HG03342 (cell line): Measurements from ENCODE around the gene PCDH1.

Experiments used
- ATAC-seq: cut with Tn5 transposase; IDR thresholded peaks from one replicate; pipeline ENCODE4 v1.9.1; 2021; ENCODE audit warnings: mild to moderate bottlenecking, moderate library complexity; ENCODE audit not compliant: unreplicated experiment

Gene PCDH1

DNA sequence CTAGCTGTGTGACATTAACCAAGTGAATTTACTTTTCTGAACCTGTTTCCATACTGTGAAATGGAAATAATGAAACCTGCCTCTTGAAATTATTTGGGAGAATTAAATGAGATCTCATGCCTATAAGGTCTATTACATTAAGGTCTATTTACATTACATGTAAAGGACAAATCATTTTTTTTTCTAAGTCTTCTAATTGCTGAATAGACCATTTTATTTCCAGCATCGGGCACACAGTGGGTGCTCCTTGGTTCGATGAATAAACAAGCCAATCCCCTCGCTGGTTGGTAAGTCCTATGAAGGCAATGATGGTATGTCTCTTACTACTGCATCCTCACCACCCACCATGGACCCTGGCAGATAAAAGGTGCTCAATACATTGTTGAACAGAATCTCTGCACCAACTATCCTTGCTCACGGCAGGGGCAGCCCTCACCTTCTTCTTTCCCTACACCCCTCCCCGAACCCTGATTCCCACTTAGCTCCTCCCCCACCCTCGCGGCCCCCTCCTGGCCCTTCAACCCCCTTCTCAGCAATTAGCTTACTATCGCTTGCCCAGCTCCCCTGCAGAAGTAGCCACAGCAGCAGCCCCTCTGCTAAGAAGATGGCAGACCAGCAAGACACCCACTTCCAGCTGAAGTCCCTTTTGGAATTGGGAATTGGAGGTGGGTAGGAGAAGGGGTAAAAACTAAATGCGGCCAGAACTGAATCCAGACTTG is 3.0 kb downstream of the PCDH1 start:
- ATAC-seq, result no peak

DNA sequence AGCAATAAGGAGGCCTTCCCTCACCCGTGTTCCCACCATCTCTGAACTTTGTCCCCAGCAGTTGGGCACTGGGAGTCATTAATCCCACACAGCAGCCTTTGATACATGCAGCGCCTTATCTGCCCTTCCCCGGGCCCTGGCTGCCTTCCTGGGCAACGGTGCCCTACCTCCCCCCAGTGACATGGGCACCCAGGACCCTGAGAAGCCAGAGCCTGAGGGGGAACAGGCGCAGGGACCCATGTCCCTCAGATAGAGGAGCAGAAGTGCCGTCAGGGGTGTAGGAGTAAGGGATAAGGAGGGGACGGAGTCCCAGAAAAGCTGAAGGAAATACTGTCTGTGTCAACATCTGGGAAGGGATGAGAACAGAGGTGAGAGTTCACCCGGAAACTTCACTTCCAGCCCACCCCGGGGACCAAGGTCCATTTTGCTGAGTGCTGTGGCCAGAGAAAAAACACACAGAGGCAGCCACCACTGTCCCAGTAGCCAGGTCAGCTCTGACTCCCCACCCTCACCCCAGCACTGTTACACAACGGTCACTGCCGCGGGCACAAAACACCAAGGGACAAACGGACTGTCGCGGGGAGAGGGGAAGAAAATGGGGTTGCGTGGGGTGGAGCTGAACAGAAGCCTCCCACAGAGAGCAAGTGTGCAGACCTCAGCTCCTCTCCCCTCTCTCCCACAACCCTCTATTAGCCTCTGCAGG is 3.8 kb downstream of the PCDH1 start:
- no peak for ATAC-seq

- no peak for ATAC-seq
Measured at GRCh38 chr5:141873933-141874261, 4.3 kb downstream of the PCDH1 start.

GRCh38 chr5:141872496-141873356 is 5.5 kb downstream of the PCDH1 start:
- no peak for ATAC-seq

DNA sequence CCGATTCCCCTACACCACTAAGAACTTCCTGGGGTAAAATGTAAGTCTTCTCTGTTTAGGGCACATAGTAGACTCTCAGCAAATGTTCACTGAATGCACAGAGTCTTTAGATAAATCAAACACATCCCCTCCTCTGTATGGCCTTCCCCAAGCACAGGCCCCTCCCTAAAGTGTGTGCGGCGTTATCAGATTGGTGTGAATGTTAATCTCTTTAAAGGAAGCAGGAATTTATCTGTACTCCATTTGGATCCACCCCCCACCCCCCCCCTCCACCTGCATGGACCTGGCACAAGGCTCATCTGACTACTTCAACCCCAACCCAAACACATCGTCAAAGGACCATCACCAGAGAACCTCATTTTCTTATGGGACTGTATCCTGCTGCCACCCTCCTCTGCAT is 6.3 kb downstream of the PCDH1 start:
- ATAC-seq, result no peak

DNA sequence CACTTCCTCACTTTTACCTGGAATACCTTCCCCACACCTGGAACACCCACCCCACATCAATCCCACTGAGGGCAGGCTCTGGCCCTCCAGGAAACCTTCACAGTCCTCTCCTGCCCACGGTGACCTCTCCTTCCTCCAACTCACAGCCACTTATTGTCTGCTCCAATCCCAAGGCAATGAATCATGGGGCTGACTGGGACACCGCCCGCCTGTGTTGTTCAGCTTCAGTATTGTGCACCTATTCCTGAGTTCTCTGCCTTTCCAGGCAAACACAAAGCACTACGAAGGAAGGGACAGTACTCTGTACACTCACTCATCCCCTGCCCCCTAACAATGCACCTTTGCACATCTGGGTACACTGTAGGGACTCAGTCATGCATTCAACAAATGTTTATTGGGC is 7.3 kb downstream of the PCDH1 start:
- no peak for ATAC-seq

GRCh38 chr5:141870228-141870627 is 8.0 kb downstream of the PCDH1 start:
- ATAC-seq, result no peak

GRCh38 chr5:141869514-141869913 is 8.7 kb downstream of the PCDH1 start:
- no peak for ATAC-seq

DNA sequence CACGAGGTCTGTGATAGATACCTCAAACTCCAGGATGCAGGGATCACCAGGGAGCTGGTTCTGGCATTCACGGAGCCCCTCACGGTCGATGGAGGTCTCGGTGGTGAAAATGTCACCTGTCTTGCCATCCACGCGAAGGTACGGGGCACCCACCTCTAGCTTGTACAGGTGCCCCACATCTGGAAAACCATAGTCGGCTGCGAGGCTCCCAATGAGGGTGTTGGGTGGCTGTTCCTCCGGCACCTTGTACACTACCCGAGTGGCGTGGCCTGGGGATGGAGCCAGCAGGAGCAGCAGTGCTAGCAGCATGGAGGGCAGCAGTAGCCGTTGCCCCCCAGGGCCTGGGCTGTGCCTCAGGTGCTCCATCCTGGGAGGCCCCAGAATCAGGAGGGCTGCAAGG is 9.2 kb downstream of the PCDH1 start:
- ATAC-seq, result no peak

- no peak for ATAC-seq
Measured at GRCh38 chr5:141868541-141868940, 9.7 kb downstream of the PCDH1 start.

DNA sequence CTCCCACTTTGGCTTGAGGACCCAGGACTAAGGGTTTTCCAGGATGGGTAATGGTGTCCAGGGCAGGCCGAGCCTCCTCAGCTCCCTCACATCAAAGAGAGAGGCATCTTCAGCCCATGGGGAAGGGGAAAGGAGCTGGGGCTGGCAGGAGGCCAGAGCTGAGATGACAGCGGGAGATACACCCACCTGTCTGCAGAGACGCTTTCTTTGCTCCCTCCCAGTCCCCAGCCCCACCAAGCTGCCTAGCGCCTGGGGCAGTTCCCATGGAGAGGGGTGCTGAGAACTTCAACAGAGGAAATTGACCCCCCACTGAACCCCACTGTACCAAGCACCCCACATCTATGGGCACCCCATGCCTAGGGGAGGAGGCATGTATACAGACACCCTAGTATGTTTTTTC is 10.6 kb downstream of the PCDH1 start:
- ATAC-seq, result no peak

DNA sequence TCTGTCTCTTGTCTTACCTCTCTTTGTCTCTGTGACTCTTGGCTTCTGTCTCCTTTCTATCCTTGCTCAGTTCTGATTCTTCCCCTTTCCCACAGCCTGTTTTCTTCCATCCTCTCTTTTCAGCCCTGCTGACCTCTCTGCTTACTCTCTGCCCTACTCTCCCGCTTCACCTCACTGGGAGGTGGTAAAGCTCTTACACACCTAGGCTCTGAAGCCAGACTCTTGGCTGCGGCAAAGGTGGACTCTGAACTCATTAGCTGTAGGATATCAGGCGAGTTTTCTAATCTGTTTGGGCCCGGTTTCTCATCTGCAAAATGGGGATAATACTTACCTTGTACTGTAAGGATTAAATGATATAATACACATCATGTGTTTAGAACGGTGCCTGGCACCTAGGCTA is 11.1 kb downstream of the PCDH1 start:
- no peak for ATAC-seq

DNA sequence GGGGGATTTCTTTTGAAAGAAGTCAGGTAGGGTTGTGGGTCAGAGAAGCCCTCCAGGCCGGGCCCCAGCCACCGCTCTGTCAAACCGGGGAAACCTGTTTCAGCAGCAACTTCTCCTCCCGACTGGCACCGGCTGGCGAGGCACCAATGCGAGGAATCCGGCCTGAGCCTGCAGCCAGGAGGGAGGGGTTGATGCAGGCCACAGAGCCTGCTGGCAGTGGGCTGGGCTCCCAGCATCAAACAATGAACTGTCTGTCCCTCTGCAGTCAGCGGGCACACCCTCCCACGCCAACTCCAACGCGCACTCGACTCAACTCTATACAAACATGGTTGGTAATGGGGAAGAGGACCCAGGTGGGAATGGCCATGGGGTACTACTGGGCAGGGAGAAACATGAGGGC is 12.1 kb downstream of the PCDH1 start:
- ATAC-seq, result no peak

- ATAC-seq, result no peak
Measured at GRCh38 chr5:141865406-141865805, 12.8 kb downstream of the PCDH1 start.

DNA sequence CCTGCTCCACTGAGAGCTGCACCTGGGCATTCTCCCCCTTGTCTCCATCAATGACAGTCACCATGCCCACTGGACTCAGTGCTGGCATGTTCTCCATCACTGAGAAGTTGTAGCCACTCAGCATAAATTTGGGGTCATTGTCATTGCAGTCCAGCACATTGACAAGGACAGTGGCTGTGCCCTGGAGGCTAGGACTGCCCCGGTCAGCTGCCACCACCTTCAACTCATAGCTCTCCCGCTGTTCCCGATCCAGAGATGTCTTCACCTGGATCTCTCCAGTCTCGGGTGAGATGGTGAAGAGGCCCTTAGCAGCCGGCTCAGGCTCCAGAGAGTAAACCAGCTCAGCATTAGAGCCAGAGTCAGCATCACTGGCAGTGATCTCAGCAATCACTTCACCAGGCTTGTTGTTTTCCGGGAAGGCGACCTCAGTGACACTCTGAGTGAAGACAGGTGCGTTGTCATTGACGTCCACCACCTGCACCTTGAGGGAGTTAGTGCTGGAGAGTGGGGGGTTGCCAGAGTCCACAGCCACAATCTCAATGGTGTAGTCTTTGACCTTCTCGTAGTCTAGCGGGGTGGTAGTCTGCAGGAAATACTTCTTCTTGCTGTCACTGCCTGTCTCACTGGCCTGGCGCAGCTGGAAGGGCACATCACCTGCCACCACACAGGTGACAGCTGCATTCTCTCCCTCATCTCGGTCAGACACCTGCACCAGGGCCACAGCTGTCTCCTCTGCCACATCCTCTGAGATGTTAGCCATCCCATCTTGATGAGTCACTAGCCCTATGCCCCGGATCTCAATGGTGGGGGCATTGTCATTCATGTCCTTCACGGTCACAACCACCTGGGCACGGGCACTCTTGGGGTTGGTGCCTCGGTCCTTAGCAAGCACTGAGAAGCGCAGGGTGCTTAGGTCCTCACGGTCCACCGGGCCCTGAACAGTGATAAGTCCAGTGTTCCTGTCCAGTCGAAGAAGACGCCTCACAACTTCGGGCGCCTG is 13.5 kb downstream of the PCDH1 start:
- no peak for ATAC-seq

DNA sequence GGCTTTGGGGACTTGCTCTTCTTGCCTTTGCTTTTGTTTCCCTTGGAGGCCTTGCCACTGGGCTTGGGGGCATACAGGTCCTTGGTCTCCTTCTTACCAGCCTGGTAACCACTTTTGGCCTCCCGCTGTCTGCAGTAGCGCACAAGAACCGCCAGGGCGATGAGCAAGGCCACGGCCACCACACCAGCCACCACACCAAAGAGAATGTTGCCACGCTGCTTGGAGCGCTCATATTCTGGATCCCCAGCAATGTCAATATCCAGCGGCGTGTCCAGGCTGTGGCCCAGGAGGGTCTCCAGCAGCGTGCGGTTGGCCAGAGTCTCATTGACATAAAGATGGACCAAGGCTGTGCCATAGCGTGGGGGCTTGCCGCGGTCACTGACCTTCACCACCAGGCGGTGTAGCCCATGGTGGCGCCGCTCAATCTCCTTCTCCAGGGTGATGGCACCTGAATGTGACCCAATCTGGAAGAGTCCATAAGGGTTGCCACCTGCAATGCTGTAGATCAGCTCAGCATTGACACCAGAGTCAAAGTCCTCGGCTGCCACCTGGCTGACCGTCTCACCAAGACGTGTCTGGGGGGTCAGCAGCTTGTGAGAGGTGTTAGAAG is 14.5 kb downstream of the PCDH1 start:
- ATAC-seq, result no peak

DNA sequence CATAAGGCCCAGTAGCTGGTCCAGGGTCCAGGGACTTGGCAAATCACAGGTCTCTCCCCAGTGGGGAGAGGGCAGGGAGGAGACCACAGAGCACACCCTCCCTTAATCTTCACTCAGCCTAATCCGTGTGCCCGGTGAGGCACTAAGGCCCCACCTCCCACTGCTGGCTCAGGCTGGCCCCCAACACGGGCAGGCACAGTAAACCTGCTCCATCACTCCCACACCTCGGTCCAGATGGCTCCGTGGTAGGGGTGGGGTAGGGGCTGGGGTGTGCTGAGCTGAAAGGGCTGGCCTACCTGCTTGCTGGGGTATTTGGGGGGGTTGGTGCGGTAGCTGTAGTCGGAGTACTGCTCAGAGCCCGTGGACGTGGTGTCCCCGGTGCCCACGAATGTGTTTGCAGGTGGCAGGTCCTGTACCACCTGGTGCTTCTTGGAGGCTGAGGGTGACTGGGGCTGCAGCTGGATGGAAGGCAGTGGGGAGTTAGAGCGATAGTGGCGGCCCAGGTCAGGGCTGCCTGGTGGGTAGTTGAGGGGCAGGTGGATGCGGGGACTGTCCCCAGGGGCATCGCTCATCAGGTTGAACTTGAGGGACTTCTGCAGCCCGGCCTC is 15.2 kb downstream of the PCDH1 start:
- no peak for ATAC-seq

DNA sequence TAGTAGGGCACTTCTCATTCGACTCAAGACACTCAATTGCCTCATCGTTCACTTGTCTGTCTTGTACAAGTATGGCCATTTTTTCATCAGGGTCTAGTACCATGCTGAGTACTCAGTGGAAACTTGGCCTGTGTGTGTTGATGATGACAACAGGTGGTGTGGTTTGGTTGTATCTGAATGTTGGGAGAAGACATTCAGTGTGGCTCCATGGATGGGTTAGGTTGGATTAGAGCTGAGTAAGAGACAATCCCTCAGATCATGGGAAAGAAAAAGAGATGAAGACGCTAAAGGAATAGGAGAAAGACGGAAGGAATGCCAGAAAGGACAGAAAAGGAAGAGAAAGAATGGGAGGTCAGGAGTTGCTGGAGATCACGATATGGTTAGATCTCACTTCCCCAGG is 17.0 kb downstream of the PCDH1 start:
- no peak for ATAC-seq

GRCh38 chr5:141858079-141858765 is 20.0 kb downstream of the PCDH1 start:
- no peak for ATAC-seq
